ENCODE data around the gene MGAT5B. TPM values are rescaled to one million over a fixed set of nuclear protein-coding genes. Genes with fewer than 3 reads are reported as not detected.
"Not testable (repeated sequence)": the region's sequence is repeated elsewhere in the genome, so short reads cannot be mapped to it uniquely, and the experiment has no call there.

MGAT5B gene
- total and polyA plus RNA-seq, 2 donors (not counting 1 experiment from before 2014, with no cell fraction given), result 0.15 to 37.8 TPM

GRCh38 chr17:76974721-76975120, 106.5 kb downstream of the MGAT5B start:
- H3K9me3 Mint-ChIP-seq (ENCODE audit: insufficient read depth), result peaks cover 8% of the 10 kb centered on the region

GRCh38 chr17:76978050-76978449, 109.8 kb downstream of the MGAT5B start:
- ATAC-seq (ENCODE audit: low read depth); H3K9me3 Mint-ChIP-seq (ENCODE audit: insufficient read depth); H3K4me3 Mint-ChIP-seq; H3K9ac ChIP-seq (ENCODE audit: low read length); H3K4me2 ChIP-seq (replicated peaks; ENCODE audit: low read depth, low read length, poor library complexity, severe bottlenecking); H3K36me3 ChIP-seq (replicated peaks in 1 of 2; ENCODE audit: control extremely low read depth in 1 of 2, control insufficient read depth in 1 of 2, extremely low read depth in 1 of 2, insufficient read depth in 2 of 2, low read length in 1 of 2); H3K4me3 ChIP-seq (ENCODE audit: control extremely low read depth in 1 of 5, extremely low read depth in 1 of 5, insufficient read depth in 1 of 5, low read depth in 2 of 5, low read length in 4 of 5); H3K27ac ChIP-seq (ENCODE audit: low read length in 2 of 2); POLR2A ChIA-PET; intact Hi-C loops (cut with micrococcal nuclease); H3K27me3 Mint-ChIP-seq; DNase-seq; H4K20me1 ChIP-seq (ENCODE audit: control insufficient read depth, insufficient read depth, low read length, poor library complexity, severe bottlenecking); H2AFZ ChIP-seq (ENCODE audit: insufficient read depth, low read depth, low read length, poor library complexity, severe bottlenecking); H3K27ac Mint-ChIP-seq; CTCF ChIA-PET; H3K79me2 ChIP-seq (ENCODE audit: control insufficient read depth, insufficient read depth, low read length): not testable (repeated sequence)
- WGBS (ENCODE audit: insufficient coverage), result no CpG with 5 or more reads among the region's 1 CpG
- H3K4me1 Mint-ChIP-seq, result peaks cover 11% of the 10 kb centered on the region
- Histone ChIP-seq H3K9me3 (ENCODE audit: control extremely low read depth in 1 of 3, control insufficient read depth in 2 of 3, insufficient read depth in 1 of 3, low read length in 2 of 3) (peaks cover 10 to 20% (median 15%) of the 10 kb centered on the region in 3 donors), H3K27me3 (replicated peaks in 1 of 4; ENCODE audit: control extremely low read depth in 1 of 4, control insufficient read depth in 3 of 4, insufficient read depth in 4 of 4, low read length in 3 of 4) (peaks cover 0 to 11% (median 0%) of the 10 kb centered on the region in 4 experiments), H3K4me1 (ENCODE audit: control insufficient read depth in 2 of 2, insufficient read depth in 2 of 2, low read length in 2 of 2) (peaks cover 11 to 13% of the 10 kb centered on the region in 2 donors)

More at GRCh38 chr17:76974721-76975120, 106.5 kb downstream of the MGAT5B start:
- Histone ChIP-seq H3K27me3 (replicated peaks in 1 of 4; ENCODE audit: control extremely low read depth in 1 of 4, control insufficient read depth in 3 of 4, insufficient read depth in 4 of 4, low read length in 3 of 4) (peaks cover 0 to 4% (median 2%) of the 10 kb centered on the region in 4 experiments), H3K4me3 (ENCODE audit: control extremely low read depth in 1 of 5, extremely low read depth in 1 of 5, insufficient read depth in 1 of 5, low read depth in 2 of 5, low read length in 4 of 5) (no peak overlapping the region), H3K27ac (ENCODE audit: low read length in 2 of 2) (no peak overlapping the region), H4K20me1 (ENCODE audit: control insufficient read depth, insufficient read depth, low read length, poor library complexity, severe bottlenecking) (no peaks in the 10 kb centered on the region), H3K4me2 (replicated peaks; ENCODE audit: low read depth, low read length, poor library complexity, severe bottlenecking) (no peak overlapping the region), H3K79me2 (ENCODE audit: control insufficient read depth, insufficient read depth, low read length) (no peaks in the 10 kb centered on the region), H2AFZ (ENCODE audit: insufficient read depth, low read depth, low read length, poor library complexity, severe bottlenecking) (no peak overlapping the region), H3K36me3 (replicated peaks in 1 of 2; ENCODE audit: control extremely low read depth in 1 of 2, control insufficient read depth in 1 of 2, extremely low read depth in 1 of 2, insufficient read depth in 2 of 2, low read length in 1 of 2) (no peaks in the 10 kb centered on the region), H3K4me1 (ENCODE audit: control insufficient read depth in 2 of 2, insufficient read depth in 2 of 2, low read length in 2 of 2) (peaks cover 4% of the 10 kb centered on the region in 2 donors), H3K9ac (ENCODE audit: low read length) (no peak overlapping the region), H3K9me3 (ENCODE audit: control extremely low read depth in 1 of 3, control insufficient read depth in 2 of 3, insufficient read depth in 1 of 3, low read length in 2 of 3) (peaks cover 10 to 26% (median 15%) of the 10 kb centered on the region in 3 donors)
- Mint-ChIP-seq H3K4me3 (no peak overlapping the region), H3K27ac (no peak overlapping the region), H3K4me1 (peaks cover 7% of the 10 kb centered on the region), H3K27me3 (peaks cover 14% of the 10 kb centered on the region)
- DNase-seq (no peak), ATAC-seq (ENCODE audit: low read depth) (no peak)
- POLR2A ChIA-PET, result no interaction called here
- WGBS (ENCODE audit: insufficient coverage), result 77% methylated on average over 3 of the region's 3 CpGs
- TF ChIP-seq EZH2 (IDR thresholded peaks at IDR 0.05; ENCODE audit: borderline replicate concordance, insufficient read depth, low read depth, low read length, poor library complexity, severe bottlenecking), result no peak
- TF ChIP-seq, protein P1, sequence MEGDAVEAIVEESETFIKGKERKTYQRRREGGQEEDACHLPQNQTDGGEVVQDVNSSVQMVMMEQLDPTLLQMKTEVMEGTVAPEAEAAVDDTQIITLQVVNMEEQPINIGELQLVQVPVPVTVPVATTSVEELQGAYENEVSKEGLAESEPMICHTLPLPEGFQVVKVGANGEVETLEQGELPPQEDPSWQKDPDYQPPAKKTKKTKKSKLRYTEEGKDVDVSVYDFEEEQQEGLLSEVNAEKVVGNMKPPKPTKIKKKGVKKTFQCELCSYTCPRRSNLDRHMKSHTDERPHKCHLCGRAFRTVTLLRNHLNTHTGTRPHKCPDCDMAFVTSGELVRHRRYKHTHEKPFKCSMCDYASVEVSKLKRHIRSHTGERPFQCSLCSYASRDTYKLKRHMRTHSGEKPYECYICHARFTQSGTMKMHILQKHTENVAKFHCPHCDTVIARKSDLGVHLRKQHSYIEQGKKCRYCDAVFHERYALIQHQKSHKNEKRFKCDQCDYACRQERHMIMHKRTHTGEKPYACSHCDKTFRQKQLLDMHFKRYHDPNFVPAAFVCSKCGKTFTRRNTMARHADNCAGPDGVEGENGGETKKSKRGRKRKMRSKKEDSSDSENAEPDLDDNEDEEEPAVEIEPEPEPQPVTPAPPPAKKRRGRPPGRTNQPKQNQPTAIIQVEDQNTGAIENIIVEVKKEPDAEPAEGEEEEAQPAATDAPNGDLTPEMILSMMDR (IDR thresholded peaks at IDR 0.05), result no peak
- intact Hi-C loops (cut with micrococcal nuclease), result no loop called here
- CTCF ChIA-PET, result interaction anchor here (1.1 kb wide), 2 partner anchors 65 to 107 kb away, joined by 3 read pairs; partner anchors contain the start of gene MGAT5B

Measured in B cell (primary cell).